ENCODE data around the gene ZNF821.

DNA sequence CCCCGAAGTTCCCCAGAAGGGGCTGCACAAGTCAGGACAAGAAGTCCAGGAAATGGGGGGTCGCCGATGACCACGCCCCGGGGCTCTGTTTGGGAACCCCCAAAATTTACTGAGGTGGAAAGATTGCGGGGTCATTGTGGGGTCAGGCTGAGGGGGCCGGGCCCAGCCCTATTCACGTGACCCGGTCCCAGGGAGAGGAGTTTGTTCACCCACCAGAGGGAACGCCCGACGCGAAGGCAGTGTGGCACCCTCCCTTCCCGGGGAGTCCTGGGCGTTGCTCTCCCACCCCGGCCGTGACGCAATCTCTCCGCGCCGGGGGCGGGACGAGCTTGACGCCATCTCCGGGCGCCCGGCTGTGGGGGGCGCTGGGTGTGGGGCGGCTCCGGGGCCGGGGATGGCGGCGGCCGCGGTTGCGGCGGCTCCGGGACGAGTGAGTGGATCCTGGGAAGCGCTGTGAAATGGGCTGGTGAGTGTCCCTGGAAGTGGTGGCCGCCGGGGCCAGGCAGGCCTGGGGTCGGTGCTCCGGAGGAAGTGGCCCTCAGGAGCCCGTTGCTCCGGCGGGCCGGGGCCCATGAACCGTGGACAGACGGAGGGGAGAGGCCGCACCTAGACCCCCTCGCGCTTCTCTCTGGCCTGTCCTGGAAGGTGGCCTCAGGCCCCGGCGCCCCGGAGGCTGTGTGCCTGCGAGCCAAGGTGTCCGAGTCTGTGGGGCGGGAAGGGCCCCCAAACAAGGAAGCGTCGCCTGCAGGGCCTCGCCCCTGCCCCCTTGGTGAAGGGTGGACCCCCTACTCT is 38.1 kb downstream of the ZNF821 start, which contains the start of gene ATXN1L:
- TF ChIP-seq, protein P1, sequence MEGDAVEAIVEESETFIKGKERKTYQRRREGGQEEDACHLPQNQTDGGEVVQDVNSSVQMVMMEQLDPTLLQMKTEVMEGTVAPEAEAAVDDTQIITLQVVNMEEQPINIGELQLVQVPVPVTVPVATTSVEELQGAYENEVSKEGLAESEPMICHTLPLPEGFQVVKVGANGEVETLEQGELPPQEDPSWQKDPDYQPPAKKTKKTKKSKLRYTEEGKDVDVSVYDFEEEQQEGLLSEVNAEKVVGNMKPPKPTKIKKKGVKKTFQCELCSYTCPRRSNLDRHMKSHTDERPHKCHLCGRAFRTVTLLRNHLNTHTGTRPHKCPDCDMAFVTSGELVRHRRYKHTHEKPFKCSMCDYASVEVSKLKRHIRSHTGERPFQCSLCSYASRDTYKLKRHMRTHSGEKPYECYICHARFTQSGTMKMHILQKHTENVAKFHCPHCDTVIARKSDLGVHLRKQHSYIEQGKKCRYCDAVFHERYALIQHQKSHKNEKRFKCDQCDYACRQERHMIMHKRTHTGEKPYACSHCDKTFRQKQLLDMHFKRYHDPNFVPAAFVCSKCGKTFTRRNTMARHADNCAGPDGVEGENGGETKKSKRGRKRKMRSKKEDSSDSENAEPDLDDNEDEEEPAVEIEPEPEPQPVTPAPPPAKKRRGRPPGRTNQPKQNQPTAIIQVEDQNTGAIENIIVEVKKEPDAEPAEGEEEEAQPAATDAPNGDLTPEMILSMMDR (IDR thresholded peaks at IDR 0.05): no peak
- peak; percentile 72 to 95 for TF ChIP-seq POLR2AphosphoS5 (IDR thresholded peaks at IDR 0.05; ENCODE audit: insufficient read depth in 1 of 2, low read depth in 1 of 2)
- peak in 1 of 2 donors; percentile 71 for TF ChIP-seq POLR2A (IDR thresholded peaks at IDR 0.05)

Data from vagina (tissue), 2 donors.